Iris pigment epithelial cell (primary cell): ENCODE measurements around the gene CDC42BPB.
A peak's percentile ranks its signal among the peaks of the same experiment; 100 is the strongest.

Experiments used
- DNase-seq: peaks from one replicate; pipeline ENCODE4 v3.0.0-alpha.2; 2011; ENCODE audit warnings: low read depth

CDC42BPB gene

DNA sequence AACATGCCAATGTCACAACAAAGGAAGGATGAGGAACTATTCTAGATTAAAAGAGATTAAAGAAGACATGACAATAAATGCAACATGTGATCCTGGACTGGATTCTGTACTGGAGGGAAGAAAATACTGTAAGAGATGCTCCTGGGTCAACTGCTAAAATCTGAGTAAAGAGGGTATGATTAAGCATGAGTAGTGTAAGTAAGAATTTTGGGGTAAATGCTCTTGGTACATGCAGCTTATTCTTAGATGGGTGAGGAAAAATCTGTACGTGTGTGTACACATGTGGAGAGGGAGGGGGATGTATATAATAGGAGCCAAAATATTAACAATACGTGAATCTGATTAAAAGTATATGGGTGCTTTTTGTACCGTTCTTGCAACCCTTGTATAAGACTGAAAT, 66.0 kb downstream of the CDC42BPB start:
- no peak for DNase-seq

GRCh38 chr14:102988054-102988453, 69.3 kb downstream of the CDC42BPB start:
- no peak for DNase-seq

- peak; percentile 85 for DNase-seq
Observed at GRCh38 chr14:102986810-102987579, 70.4 kb downstream of the CDC42BPB start.

DNA sequence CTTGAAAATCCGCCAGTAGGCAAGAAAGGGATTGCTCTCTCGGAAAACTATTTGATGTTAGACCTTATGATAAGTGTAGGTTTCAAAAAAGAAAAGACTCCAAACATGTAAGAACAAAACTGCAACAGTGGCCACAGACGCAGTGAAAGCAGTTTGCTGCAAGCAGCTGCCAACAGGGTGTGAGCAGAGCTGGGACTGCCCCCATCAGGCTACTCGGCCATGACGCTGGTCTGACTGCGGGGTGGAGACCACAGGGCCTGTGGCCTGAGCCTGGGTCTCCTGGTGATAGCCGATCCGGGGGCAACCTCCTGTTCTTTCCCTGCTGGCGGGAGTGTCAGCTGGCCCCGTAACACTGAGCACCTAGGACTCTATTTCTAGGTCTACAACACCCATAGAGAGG, 71.7 kb downstream of the CDC42BPB start:
- no peak for DNase-seq

- no peak for DNase-seq
Observed at GRCh38 chr14:102984336-102985102, 72.8 kb downstream of the CDC42BPB start.

DNA sequence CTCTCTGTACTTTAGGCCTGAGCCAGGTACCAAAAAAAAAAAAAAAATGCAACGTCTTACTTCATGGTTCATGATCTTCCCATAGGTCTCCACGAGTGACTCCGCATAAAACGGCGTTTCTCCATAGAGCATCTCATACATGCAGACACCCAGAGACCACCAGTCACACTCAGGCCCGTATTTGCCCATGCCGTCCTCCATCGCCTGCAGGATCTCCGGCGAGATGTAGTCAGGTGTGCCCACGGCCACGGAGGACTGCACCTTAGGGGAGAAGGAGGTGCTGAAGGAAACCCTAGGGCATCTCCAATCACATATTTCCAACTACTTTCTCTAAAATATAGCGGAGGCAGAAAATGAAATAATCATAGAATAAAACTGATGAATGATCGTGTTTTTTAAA, 73.9 kb downstream of the CDC42BPB start:
- no peak for DNase-seq

- no peak for DNase-seq
Observed at GRCh38 chr14:102982852-102983470, 74.4 kb downstream of the CDC42BPB start.

GRCh38 chr14:102980409-102980810, 76.9 kb downstream of the CDC42BPB start:
- peak; percentile 68 for DNase-seq

GRCh38 chr14:102979406-102979805, 77.9 kb downstream of the CDC42BPB start:
- no peak for DNase-seq

DNA sequence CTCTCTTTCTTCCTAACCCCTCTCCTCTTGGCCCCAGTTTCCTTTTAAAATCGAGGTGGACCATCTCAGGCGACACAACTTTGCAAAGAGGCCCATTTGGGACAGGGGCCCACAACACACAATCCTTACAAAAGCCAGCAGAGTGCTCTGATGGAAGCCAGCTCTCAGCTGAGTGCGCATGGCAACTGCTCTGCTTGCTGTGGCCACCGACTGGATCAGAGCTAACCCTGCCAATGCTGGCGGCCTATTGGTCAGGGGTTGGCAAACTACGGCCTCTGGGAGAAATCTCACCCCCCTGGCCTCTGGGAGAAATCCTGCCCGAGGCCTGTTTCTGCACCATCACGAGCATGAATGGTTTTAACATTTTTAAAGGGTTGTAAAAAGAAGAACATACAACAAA, 79.9 kb downstream of the CDC42BPB start:
- no peak for DNase-seq

GRCh38 chr14:102975662-102976061, 81.7 kb downstream of the CDC42BPB start:
- no peak for DNase-seq

DNA sequence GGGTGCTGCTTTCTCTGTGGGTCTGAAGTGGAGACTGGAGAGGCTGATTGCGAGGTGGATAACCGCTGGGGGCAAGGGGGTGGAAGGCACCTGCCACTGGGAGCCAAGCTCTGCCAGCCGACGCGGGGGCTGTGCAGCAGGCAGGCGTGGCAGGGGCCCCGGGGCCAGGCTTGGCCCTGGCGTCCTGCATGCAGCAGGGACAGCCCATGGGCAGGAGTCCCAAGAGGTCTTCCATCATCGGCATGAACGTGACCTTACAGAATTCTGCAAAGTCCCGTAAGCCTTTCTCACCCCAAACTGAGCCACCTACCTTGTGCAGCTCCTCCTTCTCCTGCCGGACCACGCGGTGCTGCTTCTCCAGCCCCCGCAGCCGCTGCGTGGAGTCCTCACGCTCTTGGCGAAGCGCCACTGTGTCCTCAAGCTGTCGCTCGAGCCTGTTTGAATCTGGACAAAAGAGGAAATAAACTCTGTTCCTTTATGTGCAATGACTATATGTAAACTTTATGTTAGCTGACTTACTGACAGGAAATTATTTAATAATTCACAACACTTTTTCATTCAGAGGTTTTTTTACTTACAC, 83.6 kb downstream of the CDC42BPB start:
- no peak for DNase-seq

DNA sequence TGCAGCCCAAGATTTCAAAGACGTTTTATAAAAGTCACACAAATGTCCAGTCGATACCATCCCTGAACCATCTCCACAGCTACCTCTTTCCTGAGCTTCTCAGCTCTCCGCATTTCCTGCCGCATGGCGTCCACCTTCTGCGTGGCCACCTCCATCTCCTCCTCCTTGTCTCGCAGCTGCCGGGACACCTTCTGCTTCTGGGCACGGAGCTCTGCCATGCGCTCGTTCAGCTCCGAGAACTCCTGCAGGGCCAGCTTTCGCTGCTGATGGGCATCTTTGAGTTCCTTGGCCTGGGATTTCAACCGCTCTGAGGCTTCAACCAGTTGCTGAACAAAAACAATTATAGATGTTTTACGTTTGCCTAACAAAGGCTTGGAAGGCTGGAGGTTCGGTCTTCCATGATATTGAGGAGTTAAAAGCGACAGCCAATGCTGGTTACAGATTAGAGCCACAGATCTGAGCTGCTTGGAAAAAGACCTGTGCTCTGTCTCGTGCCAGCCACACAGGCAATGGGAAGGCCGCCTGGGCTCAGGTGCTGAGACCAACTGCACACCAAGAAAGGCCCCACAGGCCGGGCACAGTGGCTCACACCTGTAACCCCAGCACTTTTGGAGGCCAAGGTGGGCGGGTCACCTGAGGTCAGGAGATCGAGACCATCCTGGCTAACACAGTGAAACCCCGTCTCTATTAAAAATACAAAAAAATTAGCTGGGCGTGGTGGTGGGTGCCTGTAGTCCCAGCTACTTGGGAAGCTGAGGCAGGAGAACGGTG, 85.3 kb downstream of the CDC42BPB start:
- no peak for DNase-seq

- DNase-seq, result no peak
Observed at GRCh38 chr14:102971314-102971713, 86.0 kb downstream of the CDC42BPB start.

- DNase-seq, result no peak
Observed at GRCh38 chr14:102970496-102970895, 86.9 kb downstream of the CDC42BPB start.

GRCh38 chr14:102969901-102970300, 87.4 kb downstream of the CDC42BPB start:
- DNase-seq, result no peak

- no peak for DNase-seq
Observed at GRCh38 chr14:102969060-102969791, 88.1 kb downstream of the CDC42BPB start.

- DNase-seq, result no peak
Observed at GRCh38 chr14:102968306-102968705, 89.0 kb downstream of the CDC42BPB start.

DNA sequence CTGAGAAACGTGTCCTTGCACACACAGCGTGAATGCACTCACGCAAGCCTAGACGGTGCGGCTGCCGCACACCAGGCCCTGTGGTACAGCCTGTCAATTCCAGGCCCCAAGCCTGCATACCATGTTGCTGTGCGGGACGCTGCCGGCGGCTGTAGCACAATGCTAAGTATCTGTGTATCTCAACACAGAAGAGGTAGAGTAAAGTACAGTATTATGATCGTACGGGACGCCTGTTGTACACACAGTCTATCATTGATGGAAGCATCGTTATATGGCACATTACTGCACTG, 89.9 kb downstream of the CDC42BPB start:
- DNase-seq, result no peak

- DNase-seq, result no peak
Observed at GRCh38 chr14:102966681-102967505, 90.5 kb downstream of the CDC42BPB start.
